Right ventricle myocardium inferior (tissue), 1 donor: ENCODE measurements around the gene DYRK1A. TPM values are rescaled to one million over a fixed set of nuclear protein-coding genes. Genes with fewer than 3 reads are reported as not detected.

ENCODE experiments used
- ATAC-seq: fragments of 200-7000 bp; cut with Tn5 transposase; one replicate; pipeline ENCODE4 v1.9.1; 2020; ENCODE audit warnings: mild to moderate bottlenecking, moderate library complexity
- DNase-seq: peaks from one replicate; pipeline ENCODE4 v3.0.0; 2021; ENCODE audit errors: missing footprints
- intact Hi-C: fragments of 100-400 bp; cut with DNase I; formaldehyde crosslinking; loops from one replicate; pipeline ENCODE4 v1.11.0; 2022
- total RNA-seq: library from RNA; stranded (reverse); fragmentation: NEBNext Ultra II Directional; extraction: Animal tissue kit (Norgen Biotek cat#: 25700); gene quantifications from one replicate; pipeline ENCODE4 v1.2.1, GENCODE V29; 2021
- donor health status: DM: no; HTN: yes; CAD: no; lungs with severe emphysema.

DYRK1A gene
- total RNA-seq, 1 donor from 2014 or later = 63.5 TPM

- intact Hi-C loops = no loop called here
- no peak for ATAC-seq
- no peak for DNase-seq
Measured at GRCh38 chr21:37550157-37550556, 183.6 kb downstream of the DYRK1A start.

GRCh38 chr21:37550618-37551330 is 184.2 kb downstream of the DYRK1A start:
- DNase-seq = no peak
- intact Hi-C loops = no loop called here
- no peak for ATAC-seq

GRCh38 chr21:37551331-37551992 is 184.9 kb downstream of the DYRK1A start:
- DNase-seq (no peak), ATAC-seq (no peak)
- intact Hi-C loops = no loop called here

GRCh38 chr21:37551993-37552355 is 185.4 kb downstream of the DYRK1A start:
- no peak for ATAC-seq
- intact Hi-C loops = no loop called here
- DNase-seq = no peak

- intact Hi-C loops = no loop called here
- no peak for ATAC-seq
Measured at GRCh38 chr21:37552496-37553029, 186.0 kb downstream of the DYRK1A start.

GRCh38 chr21:37553078-37553481 is 186.5 kb downstream of the DYRK1A start:
- DNase-seq = no peak
- intact Hi-C loops = no loop called here
- peak; percentile 81 for ATAC-seq

More at GRCh38 chr21:37552496-37553029, 186.0 kb downstream of the DYRK1A start:
- DNase-seq = no peak

GRCh38 chr21:37554661-37555379 is 188.2 kb downstream of the DYRK1A start:
- intact Hi-C loops = no loop called here
- DNase-seq (no peak), ATAC-seq (no peak)

GRCh38 chr21:37555672-37556261 is 189.2 kb downstream of the DYRK1A start:
- intact Hi-C loops = loop anchor here (1.0 kb wide), 1 partner anchor 24 kb away; no protein-coding TSS in a partner anchor
- ATAC-seq = peak; percentile 73

GRCh38 chr21:37557261-37557950 is 190.8 kb downstream of the DYRK1A start:
- ATAC-seq = no peak
- intact Hi-C loops = no loop called here
- no peak for DNase-seq

More at GRCh38 chr21:37555672-37556261, 189.2 kb downstream of the DYRK1A start:
- no peak for DNase-seq

GRCh38 chr21:37558676-37559211 is 192.2 kb downstream of the DYRK1A start:
- ATAC-seq = no peak
- intact Hi-C loops = loop anchor here (1.0 kb wide), 1 partner anchor 188 kb away; no protein-coding TSS in a partner anchor
- DNase-seq = no peak

GRCh38 chr21:37560385-37560784 is 193.8 kb downstream of the DYRK1A start:
- intact Hi-C loops = loop anchor here (5.0 kb wide), 4 partner anchors 58 to 488 kb away; partner anchors contain the start of genes PIGP, TTC3 and VPS26C
- no peak for DNase-seq
- ATAC-seq = peak; percentile 15

GRCh38 chr21:37561506-37561905 is 194.9 kb downstream of the DYRK1A start:
- DNase-seq (no peak), ATAC-seq (no peak)
- intact Hi-C loops = loop anchor here (5.0 kb wide), 4 partner anchors 59 to 489 kb away; partner anchors contain the start of genes PIGP, TTC3 and VPS26C

- intact Hi-C loops = loop anchor here (5.0 kb wide), 4 partner anchors 60 to 490 kb away; partner anchors contain the start of genes PIGP, TTC3 and VPS26C
- ATAC-seq (no peak), DNase-seq (no peak)
Measured at GRCh38 chr21:37561941-37562919, 195.7 kb downstream of the DYRK1A start.

GRCh38 chr21:37562920-37563640 is 196.5 kb downstream of the DYRK1A start:
- ATAC-seq (peak; percentile 4), DNase-seq (peak; percentile 70)
- intact Hi-C loops = loop anchor here (5.0 kb wide), 4 partner anchors 61 to 491 kb away; partner anchors contain the start of genes PIGP, TTC3 and VPS26C

- DNase-seq = peak; percentile 97
- intact Hi-C loops = loop anchor here (2.0 to 5.0 kb wide), 5 partner anchors 61 to 491 kb away; partner anchors contain the start of genes DYRK1A, PIGP, TTC3 and VPS26C
- peak; percentile 95 for ATAC-seq
Measured at GRCh38 chr21:37563641-37564340, 197.2 kb downstream of the DYRK1A start.
